PC-9 (cell line): ENCODE measurements around the gene C20orf204. TPM values are rescaled to one million over a fixed set of nuclear protein-coding genes. Genes with fewer than 3 reads are reported as not detected.

ENCODE experiments used
- BruUV-seq: library from RNA; stranded (reverse); fragments of 400-500 nt; replicated peaks from 2 replicates; lab custom pipeline; 2021; lab: Mats Ljungman, UMichigan
- CTCF ChIA-PET: fragments of 300-600 bp; sonication (Branson Sonifier 250); formaldehyde crosslinking; loops from one replicate; lab custom pipeline; 2022; ENCODE audit warnings: antibody characterized with exemption; lab: Charles Lee
- POLR2A ChIA-PET: fragments of 300-600 bp; sonication (Branson Sonifier 250); formaldehyde crosslinking; loops from one replicate; lab custom pipeline; 2022; ENCODE audit warnings: antibody characterized with exemption; ENCODE audit not compliant: unreplicated experiment; lab: Charles Lee
- DNase-seq, 2 experiments: peaks; one replicate each; pipeline versions ENCODE4 v3.0.0 to v3.0.0-alpha.2; 2015 to 2022; ENCODE audit warnings: mixed read lengths in 1 of 2
- H2AFZ ChIP-seq: fragments of 200-600 bp; sonication (generic); 2 replicates; pipeline ENCODE4 v1.8.1; 2017; ENCODE audit warnings: antibody characterized with exemption
- H3F3A ChIP-seq: fragments of 200-600 bp; sonication (generic); 2 replicates; pipeline ENCODE4 v1.8.1; 2017; ENCODE audit warnings: antibody characterized with exemption, mild to moderate bottlenecking, low read depth; ENCODE audit not compliant: insufficient read depth
- H3K27ac ChIP-seq: fragments of 200-600 bp; sonication (generic); 2 replicates; pipeline ENCODE4 v1.6.1; 2016; ENCODE audit warnings: mixed run types
- H3K27me3 ChIP-seq: fragments of 200-600 bp; sonication (generic); 2 replicates; pipeline ENCODE4 v1.6.1; 2016; ENCODE audit warnings: low read depth, mixed run types; ENCODE audit not compliant: insufficient read depth
- H3K36me3 ChIP-seq: fragments of 200-600 bp; sonication (generic); 2 replicates; pipeline ENCODE4 v1.6.1; 2016; ENCODE audit warnings: low read depth, mixed run types
- H3K4me1 ChIP-seq: fragments of 200-600 bp; sonication (generic); replicated peaks from 2 replicates; pipeline ENCODE4 v1.6.1; 2016; ENCODE audit warnings: mixed run types; ENCODE audit not compliant: insufficient read depth
- H3K4me2 ChIP-seq: fragments of 200-600 bp; sonication (generic); 2 replicates; pipeline ENCODE4 v1.6.1; 2017; ENCODE audit warnings: mixed run types
- H3K4me3 ChIP-seq: fragments of 200-600 bp; sonication (generic); 2 replicates; pipeline ENCODE4 v1.6.1; 2016; ENCODE audit warnings: mixed run types
- H3K79me2 ChIP-seq: fragments of 200-600 bp; sonication (generic); 2 replicates; pipeline ENCODE4 v1.6.1; 2017; ENCODE audit warnings: low read depth, mixed run types
- H3K9me2 ChIP-seq: fragments of 200-600 bp; sonication (generic); 2 replicates; pipeline ENCODE4 v1.8.1; 2017; ENCODE audit warnings: mild to moderate bottlenecking; ENCODE audit not compliant: insufficient read depth
- H3K9me3 ChIP-seq: fragments of 200-600 bp; sonication (generic); 2 replicates; pipeline ENCODE4 v1.8.1; 2016; ENCODE audit warnings: low read depth; ENCODE audit not compliant: insufficient read depth
- H4K20me1 ChIP-seq: fragments of 200-600 bp; sonication (generic); 2 replicates; pipeline ENCODE4 v1.8.1; 2017; ENCODE audit not compliant: insufficient read depth
- CTCF ChIP-seq: fragments of 200-600 bp; sonication (generic); conservative IDR thresholded peaks from 2 replicates; pipeline ENCODE4 v1.6.1; 2017; ENCODE audit warnings: mixed run types, antibody characterized with exemption, mild to moderate bottlenecking, moderate library complexity
- EZH2 ChIP-seq: fragments of 200-600 bp; sonication (generic); IDR thresholded peaks from 2 replicates; pipeline ENCODE4 v1.8.0; 2017; ENCODE audit warnings: antibody characterized with exemption, low read depth
- intact Hi-C: fragments of 100-400 bp; cut with micrococcal nuclease; formaldehyde crosslinking; loops from one replicate; pipeline ENCODE4 v1.10.0; 2022; ENCODE audit not compliant: unreplicated experiment
- total RNA-seq: library from RNA; stranded (reverse); gene quantifications from 2 replicates; pipeline ENCODE4 v1.2.3, GENCODE V29; 2021

C20orf204 gene
- total RNA-seq, 1 experiment from 2014 or later = 3.8 TPM

GRCh38 chr20:64049060-64049877 lies 13.3 kb downstream of the C20orf204 start, which contains the start of gene SOX18:
TSS of gene SOX18 (minus strand) at chr20:64049639. CDS start at chr20:64049516, 123 bp downstream.
- no peaks in the 10 kb centered on the region for H3K36me3 ChIP-seq
- no peaks in the 10 kb centered on the region for H3K9me3 ChIP-seq
- no peak within 1 kb of the TSS for H3K27ac ChIP-seq
- peaks cover 29% of the 10 kb centered on the region for H3K27me3 ChIP-seq
- no peaks in the 10 kb centered on the region for H4K20me1 ChIP-seq
- CTCF ChIA-PET = interaction anchor here (0.6 kb wide), 1 partner anchor 52 kb away, joined by 4 read pairs; no protein-coding TSS in a partner anchor
- no peaks in the 10 kb centered on the region for H3K9me2 ChIP-seq
- H3K79me2 ChIP-seq = no peaks in the 10 kb centered on the region
- intact Hi-C loops = no loop called here
- H3K4me2 ChIP-seq = peak within 1 kb of the TSS; percentile 51; the same call in 1 of the 2 replicates
- no peak within 1 kb of the TSS for H3K4me3 ChIP-seq
- DNase-seq = peak in 1 of 2 experiments; percentile 51
- H3F3A ChIP-seq = peaks cover 10% of the 10 kb centered on the region
- TF ChIP-seq CTCF (no peak), EZH2 (no peak)
- no peak within 1 kb of the TSS for H2AFZ ChIP-seq
- POLR2A ChIA-PET = no interaction called here
- no TSS peak for BruUV-seq
- peaks cover 16% of the 10 kb centered on the region for H3K4me1 ChIP-seq

GRCh38 chr20:64049878-64050260 lies 13.9 kb downstream of the C20orf204 start:
- ChIA-PET CTCF (interaction anchor here (0.6 kb wide), 1 partner anchor 52 kb away, joined by 4 read pairs; no protein-coding TSS in a partner anchor), POLR2A (no interaction called here)
- no peaks in the 10 kb centered on the region for H3K79me2 ChIP-seq
- H3K4me3 ChIP-seq = no peak overlapping the region
- H3K27ac ChIP-seq = no peak overlapping the region
- H3K36me3 ChIP-seq = no peaks in the 10 kb centered on the region
- H3K4me2 ChIP-seq = peak overlapping the region; percentile 51; the same call in 1 of the 2 replicates
- no peaks in the 10 kb centered on the region for H3K9me3 ChIP-seq
- H3F3A ChIP-seq = peaks cover 12% of the 10 kb centered on the region; the same call in 1 of the 2 replicates
- no peaks in the 10 kb centered on the region for H3K9me2 ChIP-seq
- DNase-seq = no peak
- peaks cover 10% of the 10 kb centered on the region for H3K4me1 ChIP-seq
- peaks cover 29% of the 10 kb centered on the region for H3K27me3 ChIP-seq
- intact Hi-C loops = no loop called here
- H2AFZ ChIP-seq = no peak overlapping the region
- no TSS peak for BruUV-seq
- TF ChIP-seq CTCF (no peak), EZH2 (peak; percentile 88; the same call in 1 of the 2 replicates)
- H4K20me1 ChIP-seq = no peaks in the 10 kb centered on the region

GRCh38 chr20:64050261-64051032 lies 14.5 kb downstream of the C20orf204 start:
- no peaks in the 10 kb centered on the region for H3K79me2 ChIP-seq
- peaks cover 4% of the 10 kb centered on the region for H3K4me1 ChIP-seq
- no peak overlapping the region for H3K4me3 ChIP-seq
- H3F3A ChIP-seq = peaks cover 18% of the 10 kb centered on the region; the same call in 1 of the 2 replicates
- no peaks in the 10 kb centered on the region for H3K9me3 ChIP-seq
- no peak overlapping the region for H2AFZ ChIP-seq
- DNase-seq = no peak
- no peaks in the 10 kb centered on the region for H3K9me2 ChIP-seq
- ChIA-PET CTCF (interaction anchor here (0.6 kb wide), 1 partner anchor 51 kb away, joined by 4 read pairs; no protein-coding TSS in a partner anchor), POLR2A (no interaction called here)
- TF ChIP-seq EZH2 (no peak), CTCF (no peak)
- H3K27ac ChIP-seq = no peak overlapping the region
- intact Hi-C loops = no loop called here
- no TSS peak for BruUV-seq
- no peaks in the 10 kb centered on the region for H3K36me3 ChIP-seq
- H3K4me2 ChIP-seq = no peak overlapping the region
- H4K20me1 ChIP-seq = no peaks in the 10 kb centered on the region
- H3K27me3 ChIP-seq = peaks cover 29% of the 10 kb centered on the region
